H1 (cell line): ENCODE data around the gene INPP5F. TPM values are rescaled to one million over a fixed set of nuclear protein-coding genes. Genes with fewer than 3 reads are reported as not detected.

Source experiments
- CTCF ChIA-PET: fragments of 300-600 bp; sonication (Branson Sonifier 250); formaldehyde crosslinking; loops from one replicate; lab custom pipeline; 2021; ENCODE audit not compliant: partially characterized antibody; lab: Charles Lee
- POLR2A ChIA-PET: fragments of 300-600 bp; sonication (Branson Sonifier 250); formaldehyde crosslinking; loops from one replicate; lab custom pipeline; 2021; ENCODE audit warnings: inconsistent platforms; ENCODE audit not compliant: partially characterized antibody; lab: Charles Lee
- DNase-seq, 2 experiments: peaks; one replicate each; pipeline versions ENCODE4 v3.0.0 to v3.0.0-alpha.2; 2010 to 2022; ENCODE audit warnings: low spot score in 2 of 2, low read depth in 1 of 2, mixed read lengths in 1 of 2
- FAIRE-seq: peaks from 2 replicates; lab custom pipeline; 2011; peaks lifted over from hg19 to GRCh38; lab: Jason Lieb, UNC
- H2AFZ ChIP-seq: 2 replicates; pipeline ENCODE4 v1.8.1; 2012; ENCODE audit warnings: low read length, inconsistent platforms
- H2AK5ac ChIP-seq: 2 replicates; pipeline ENCODE4 v1.6.1; 2013; ENCODE audit warnings: low read depth, low read length
- H2BK120ac ChIP-seq: replicated peaks from 2 replicates; pipeline ENCODE3; 2013; ENCODE audit warnings: low read depth, low read length, inconsistent platforms
- H2BK12ac ChIP-seq: 2 replicates; pipeline ENCODE4 v1.6.1; 2013; ENCODE audit warnings: low read depth, low read length
- H2BK15ac ChIP-seq: 2 replicates; pipeline ENCODE4 v1.6.1; 2013; ENCODE audit warnings: low read length
- H2BK20ac ChIP-seq: 2 replicates; pipeline ENCODE4 v1.6.1; 2013; ENCODE audit warnings: low read length
- H2BK5ac ChIP-seq: 2 replicates; pipeline ENCODE4 v1.6.1; 2013; ENCODE audit warnings: low read depth, low read length
- H3K14ac ChIP-seq: 2 replicates; pipeline ENCODE4 v1.6.1; 2013; ENCODE audit warnings: inconsistent platforms; ENCODE audit not compliant: insufficient read length
- H3K18ac ChIP-seq: 2 replicates; pipeline ENCODE4 v1.6.1; 2013; ENCODE audit warnings: low read length; ENCODE audit errors: extremely low read depth
- H3K23ac ChIP-seq: 2 replicates; pipeline ENCODE4 v1.6.1; 2013; ENCODE audit warnings: inconsistent platforms; ENCODE audit not compliant: insufficient read length
- H3K23me2 ChIP-seq: 2 replicates; pipeline ENCODE4 v1.6.1; 2013; ENCODE audit warnings: low read depth, low read length
- H3K27ac ChIP-seq: 2 replicates; pipeline ENCODE4 v1.6.1; 2011; ENCODE audit warnings: low read depth, low read length, inconsistent platforms
- H3K27me3 ChIP-seq, 4 experiments: replicated peaks in 1 of 4; 1 replicate in 1 of 4; 2 replicates in 3 of 4; pipeline versions ENCODE4 v1.6.1 to v1.8.1; 2011 to 2013; ENCODE audit warnings: low read length in 3 of 4, mild to moderate bottlenecking in 3 of 4, inconsistent platforms in 2 of 4, mixed read lengths in 2 of 4, moderate library complexity in 1 of 4; ENCODE audit not compliant: control insufficient read depth in 3 of 4, insufficient read depth in 3 of 4; ENCODE audit errors: extremely low read depth in 1 of 4
- H3K36me3 ChIP-seq, 4 experiments: 2 replicates each; pipeline versions ENCODE4 v1.6.1 to v1.8.1; 2011 to 2013; ENCODE audit warnings: mild to moderate bottlenecking in 4 of 4, low read length in 3 of 4, moderate library complexity in 2 of 4, control low read depth in 1 of 4, inconsistent platforms in 1 of 4; ENCODE audit not compliant: insufficient read depth in 4 of 4, control insufficient read depth in 2 of 4
- H3K4ac ChIP-seq: replicated peaks from 2 replicates; pipeline ENCODE3; 2013; ENCODE audit warnings: low read length, low read depth, mixed read lengths, inconsistent platforms; ENCODE audit not compliant: insufficient read length
- H3K4me1 ChIP-seq, 4 experiments: replicated peaks in 1 of 4; 1 replicate in 1 of 4; 2 replicates in 3 of 4; pipeline versions ENCODE4 v1.6.1 to v1.8.1; 2011 to 2013; ENCODE audit warnings: low read length in 3 of 4, inconsistent platforms in 2 of 4, mixed read lengths in 1 of 4; ENCODE audit not compliant: insufficient read depth in 4 of 4, control insufficient read depth in 3 of 4
- H3K4me2 ChIP-seq, 2 experiments: 2 replicates each; pipeline versions ENCODE4 v1.6.1 to v1.8.1; 2011 to 2013; ENCODE audit warnings: low read depth in 2 of 2, low read length in 2 of 2, control low read depth in 1 of 2, inconsistent platforms in 1 of 2, mild to moderate bottlenecking in 1 of 2; ENCODE audit not compliant: insufficient read depth in 1 of 2
- H3K4me3 ChIP-seq, 4 experiments: fragments of 200-600, 300-600 bp in 1 of 4; sonication (generic), shearing (Covaris generic), sonication (Bioruptor Twin) in 1 of 4; 2 replicates each; pipeline versions ENCODE4 v1.5.1 to v1.8.1; 2011 to 2016; ENCODE audit warnings: low read length in 4 of 4, low read depth in 3 of 4, control low read depth in 2 of 4, inconsistent platforms in 2 of 4, mild to moderate bottlenecking in 2 of 4, mixed read lengths in 1 of 4, moderate library complexity in 1 of 4; ENCODE audit not compliant: insufficient read depth in 2 of 4; ENCODE audit errors: extremely low read depth in 1 of 4
- H3K56ac ChIP-seq: replicated peaks from 2 replicates; pipeline ENCODE3; 2013; ENCODE audit warnings: low read depth, mild to moderate bottlenecking, mixed read lengths, low read length, inconsistent platforms; ENCODE audit not compliant: insufficient read length
- H3K79me1 ChIP-seq: 2 replicates; pipeline ENCODE4 v1.6.1; 2013; ENCODE audit warnings: low read depth, low read length, control low read depth
- H3K79me2 ChIP-seq, 2 experiments: 2 replicates each; pipeline versions ENCODE4 v1.6.1 to v1.8.1; 2012 to 2013; ENCODE audit warnings: low read length in 2 of 2, mild to moderate bottlenecking in 2 of 2, inconsistent platforms in 1 of 2; ENCODE audit not compliant: insufficient read depth in 2 of 2, control insufficient read depth in 1 of 2
- H3K9ac ChIP-seq, 4 experiments: replicated peaks in 1 of 4; 1 replicate in 1 of 4; 2 replicates in 3 of 4; pipeline versions ENCODE4 v1.6.1 to v1.8.1; 2011 to 2013; ENCODE audit warnings: low read depth in 3 of 4, low read length in 3 of 4, control low read depth in 2 of 4, mild to moderate bottlenecking in 2 of 4, moderate library complexity in 2 of 4, inconsistent platforms in 1 of 4; ENCODE audit errors: extremely low read depth in 1 of 4
- H3K9me3 ChIP-seq, 2 experiments: 2 replicates each; pipeline versions ENCODE4 v1.6.1 to v1.8.1; 2012 to 2013; ENCODE audit warnings: mild to moderate bottlenecking in 2 of 2, moderate library complexity in 2 of 2, control low read depth in 1 of 2, inconsistent platforms in 1 of 2, low read depth in 1 of 2, low read length in 1 of 2, mixed read lengths in 1 of 2; ENCODE audit not compliant: insufficient read depth in 2 of 2
- H4K20me1 ChIP-seq, 2 experiments: replicated peaks in 1 of 2; 2 replicates each; pipeline versions ENCODE3 to v1.8.1; 2011 to 2013; ENCODE audit warnings: inconsistent platforms in 2 of 2, low read length in 2 of 2, mild to moderate bottlenecking in 1 of 2; ENCODE audit not compliant: insufficient read depth in 2 of 2, control insufficient read depth in 1 of 2
- H4K5ac ChIP-seq: 2 replicates; pipeline ENCODE4 v1.6.1; 2013; ENCODE audit warnings: low read length, low read depth, mixed read lengths, inconsistent platforms; ENCODE audit not compliant: insufficient read length
- H4K8ac ChIP-seq: 2 replicates; pipeline ENCODE4 v1.8.0; 2013; ENCODE audit warnings: mild to moderate bottlenecking, moderate library complexity, low read length, inconsistent platforms; ENCODE audit not compliant: insufficient read depth; ENCODE audit errors: extremely low read depth
- H4K91ac ChIP-seq: replicated peaks from 2 replicates; pipeline ENCODE3; 2013; ENCODE audit warnings: low read length, mixed read lengths, inconsistent platforms; ENCODE audit not compliant: insufficient read length
- ATF2 ChIP-seq: IDR thresholded peaks from 2 replicates; pipeline ENCODE4 v1.6.1; 2012; ENCODE audit warnings: low read length, inconsistent platforms
- ATF3 ChIP-seq: IDR thresholded peaks from 2 replicates; pipeline ENCODE4 v1.6.1; 2011; ENCODE audit warnings: low read depth, mild to moderate bottlenecking, low read length; ENCODE audit not compliant: insufficient read depth
- CTCF ChIP-seq, 3 experiments: IDR thresholded peaks; 1 replicate in 2 of 3; 2 replicates in 1 of 3; pipeline versions ENCODE4 v1.5.1 to v1.6.1; 2011; ENCODE audit warnings: low read length in 3 of 3, mild to moderate bottlenecking in 3 of 3, inconsistent platforms in 2 of 3, low read depth in 1 of 3, moderate library complexity in 1 of 3; ENCODE audit not compliant: insufficient read depth in 1 of 3; ENCODE audit errors: control extremely low read depth in 1 of 3
- KDM4A ChIP-seq: IDR thresholded peaks from one replicate; pipeline ENCODE4 v1.7.1; 2012; ENCODE audit warnings: low read depth, mild to moderate bottlenecking, moderate library complexity, low read length, inconsistent platforms; ENCODE audit not compliant: severe bottlenecking
- MAFK ChIP-seq: IDR thresholded peaks from 2 replicates; pipeline ENCODE4 v1.6.1; 2012; ENCODE audit warnings: low read depth, mild to moderate bottlenecking, improper control_type of control experiment, low read length
- PHF8 ChIP-seq: fragments of 200-600 bp; sonication (generic); conservative IDR thresholded peaks from 2 replicates; pipeline ENCODE4 v1.7.1; 2012; ENCODE audit warnings: low read depth, mild to moderate bottlenecking, inconsistent platforms, low read length, moderate library complexity
- SIRT6 ChIP-seq: IDR thresholded peaks from one replicate; pipeline ENCODE4 v1.7.1; 2012; ENCODE audit warnings: low read length, inconsistent platforms
- SP2 ChIP-seq: IDR thresholded peaks from 2 replicates; pipeline ENCODE4 v1.6.1; 2012; ENCODE audit warnings: mild to moderate bottlenecking, low read length, inconsistent platforms
- WGBS, 2 experiments: shearing (Covaris generic) in 1 of 2; methylation state at CpG; one replicate each; pipeline versions ENCODE4 v1.1.6 to v1.1.7; 2013 to 2015; ENCODE audit warnings: low lambda C conversion rate in 2 of 2, mixed read lengths in 2 of 2, inconsistent platforms in 1 of 2, low coverage in 1 of 2, missing lambda C conversion rate in 1 of 2; ENCODE audit not compliant: insufficient replicate concordance in 2 of 2, insufficient coverage in 1 of 2, insufficient read length in 1 of 2; ENCODE audit errors: extremely low coverage in 1 of 2, missing lambda C conversion rate in 1 of 2; 5-methylcytosine and 5-hydroxymethylcytosine counted together
- polyA plus RNA-seq, 7 experiments: library from polyadenylated mRNA; depleted of rRNA in 3 of 7; stranded (reverse) in 5 of 7; unstranded in 2 of 7; fragments of >200 nt in 5 of 7; fragments of 200-250 nt in 2 of 7; gene quantifications; 1 replicate in 5 of 7; 2 replicates in 1 of 7; 4 replicates in 1 of 7; pipeline versions ENCODE4 v1.2.1 to v1.2.3, GENCODE V29; 2011 to 2013; ENCODE audit warnings: missing spikeins in 2 of 7, mixed read lengths in 2 of 7
- total RNA-seq: library from RNA; stranded (reverse); fragmentation: NEBNext Ultra II Directional; extraction: Animal tissue kit (Norgen Biotek cat#: 25700); gene quantifications from 2 replicates; pipeline ENCODE4 v1.2.1, GENCODE V29; 2021

The INPP5F gene
- total and polyA plus RNA-seq, 2 of the 8 experiments (the other 6 are each of a cell fraction or from before 2014, with no cell fraction given): 50.1 to 101 TPM

- Histone ChIP-seq H3K4me3 (no peak overlapping the region), H2AK5ac (no peak overlapping the region), H3K4me2 (no peak overlapping the region), H4K20me1 (peaks cover 0 to 2% of the 10 kb centered on the region in 2 experiments), H2BK20ac (no peak overlapping the region), H3K36me3 (no peaks in the 10 kb centered on the region), H4K91ac (no peak overlapping the region), H3K27ac (no peak overlapping the region), H3K9ac (no peak overlapping the region), H3K14ac (no peak overlapping the region), H3K4me1 (peaks cover 0 to 2% (median 0%) of the 10 kb centered on the region in 4 experiments; a peak in 1 of 7 replicates), H2AFZ (no peak overlapping the region), H3K23me2 (no peaks in the 10 kb centered on the region), H3K18ac (no peak overlapping the region), H3K27me3 (no peaks in the 10 kb centered on the region), H3K23ac (no peak overlapping the region), H2BK15ac (no peak overlapping the region), H2BK12ac (no peak overlapping the region), H2BK120ac (no peak overlapping the region), H4K8ac (no peak overlapping the region; the same call in 1 of the 2 replicates), H4K5ac (no peak overlapping the region), H3K9me3 (peaks cover 3 to 5% of the 10 kb centered on the region in 2 experiments; a peak in 1 of 4 replicates), H3K4ac (no peak overlapping the region), H3K79me1 (peaks cover 3% of the 10 kb centered on the region), H3K56ac (no peak overlapping the region), H2BK5ac (no peak overlapping the region), H3K79me2 (peaks cover 0 to 3% of the 10 kb centered on the region in 2 experiments; a peak in 2 of 4 replicates)
- 87% methylated on average over 7 of the region's 12 CpGs; no CpG with 5 or more reads in 1 of the 2 experiments for WGBS, 2 experiments
- FAIRE-seq: no peak
- ChIA-PET POLR2A (interaction anchor here (1.2 to 3.1 kb wide), 3 partner anchors 16 to 74 kb away, joined by 4 to 16 read pairs (median 5); no protein-coding TSS in a partner anchor), CTCF (interaction anchor here (0.6 to 5.2 kb wide), 13 partner anchors 11 to 230 kb away, joined by 3 to 59 read pairs (median 4); no protein-coding TSS in a partner anchor)
- no peak for DNase-seq
- TF ChIP-seq PHF8: no peak
- TF ChIP-seq SP2: no peak
- no peak for TF ChIP-seq ATF2
- no peak for TF ChIP-seq MAFK
- no peak for TF ChIP-seq ATF3
- TF ChIP-seq CTCF (IDR thresholded peaks at IDR 0.05; ENCODE audit: control extremely low read depth in 1 of 3, insufficient read depth in 1 of 3, low read depth in 1 of 3, low read length in 3 of 3): no peak
- no peak for TF ChIP-seq KDM4A
- TF ChIP-seq SIRT6: no peak
These were observed 23.0 kb downstream of the INPP5F start for GRCh38 chr10:119748871-119749270.
